ENCODE results near the gene NIPAL4. TPM values are rescaled to one million over a fixed set of nuclear protein-coding genes. Genes with fewer than 3 reads are reported as not detected.

The NIPAL4 gene
- total and polyA plus RNA-seq, 2 donors (not counting 3 experiments of a cell fraction or from before 2014, with no cell fraction given) = not detected

GRCh38 chr5:157443041-157443549 lies 16.9 kb upstream of the NIPAL4 start:
- H2AFZ ChIP-seq (ENCODE audit: low read depth, low read length) = no peak overlapping the region
- no peak overlapping the region for H3K4me2 ChIP-seq (ENCODE audit: insufficient read depth, low read length)
- BruUV-seq (replicated peaks) = no TSS peak

GRCh38 chr5:157444224-157444623 lies 15.8 kb upstream of the NIPAL4 start:
- dilution Hi-C loops (cut with MboI; ENCODE audit: extremely low pct_ligation_motif_present, low sequenced_read_pairs) (no loop called here), intact Hi-C loops (cut with micrococcal nuclease) (no loop called here)
- TF ChIP-seq GATA2 (IDR thresholded peaks at IDR 0.05; ENCODE audit: insufficient read depth, insufficient read length, low read depth, low read length) = no peak
- TF ChIP-seq FOS (IDR thresholded peaks at IDR 0.05; ENCODE audit: borderline replicate concordance, insufficient read depth, low read length) = no peak
- no peak for TF ChIP-seq MAX (IDR thresholded peaks at IDR 0.05; ENCODE audit: insufficient read depth, insufficient read length)
- no peak for TF ChIP-seq EZH2 (IDR thresholded peaks at IDR 0.05; ENCODE audit: borderline replicate concordance, low read depth, low read length, severe bottlenecking)
- TF ChIP-seq CTCF (IDR thresholded peaks at IDR 0.05; ENCODE audit: extremely low read depth in 1 of 2, insufficient read depth in 1 of 2, low read depth in 1 of 2, low read length in 2 of 2) = no peak
- no peak for TF ChIP-seq POLR2AphosphoS5 (IDR thresholded peaks at IDR 0.05; ENCODE audit: insufficient read depth, low read depth, low read length)
- no peak for TF ChIP-seq MYC (IDR thresholded peaks at IDR 0.05; ENCODE audit: low read depth, low read length)
- no peak for TF ChIP-seq JUN (IDR thresholded peaks at IDR 0.05; ENCODE audit: borderline replicate concordance, insufficient read depth, insufficient read length, low read depth)
- TF ChIP-seq POLR2A (IDR thresholded peaks at IDR 0.05; ENCODE audit: low read depth, low read length) = no peak
- FAIRE-seq (no peak), DNase-seq (ENCODE audit: low read depth, low spot score) (no peak)
- Histone ChIP-seq H3K36me3 (ENCODE audit: control insufficient read depth in 2 of 2, extremely low read depth in 1 of 2, insufficient read depth in 2 of 2, low read length in 2 of 2) (no peaks in the 10 kb centered on the region), H3K4me3 (replicated peaks in 1 of 3; ENCODE audit: insufficient read depth in 1 of 3, low read depth in 1 of 3, low read length in 3 of 3) (no peak overlapping the region), H2AFZ (ENCODE audit: low read depth, low read length) (no peak overlapping the region), H3K27ac (ENCODE audit: insufficient read depth, low read depth, low read length) (no peak overlapping the region), H3K79me2 (ENCODE audit: control insufficient read depth, insufficient read depth, low read length) (no peaks in the 10 kb centered on the region), H4K20me1 (replicated peaks; ENCODE audit: control insufficient read depth, extremely low read depth, insufficient read depth, low read length) (no peaks in the 10 kb centered on the region), H3K4me2 (ENCODE audit: insufficient read depth, low read length) (no peak overlapping the region), H3K4me1 (ENCODE audit: control insufficient read depth, extremely low read depth, insufficient read depth, low read length) (no peaks in the 10 kb centered on the region), H3K27me3 (ENCODE audit: control insufficient read depth in 2 of 2, insufficient read depth in 2 of 2, low read length in 2 of 2) (peaks cover 0 to 2% of the 10 kb centered on the region in 2 experiments), H3K9ac (replicated peaks; ENCODE audit: extremely low read depth, insufficient read depth, low read length) (no peak overlapping the region), H3K9me1 (replicated peaks; ENCODE audit: control insufficient read depth, extremely low read depth, insufficient read depth, low read length) (no peaks in the 10 kb centered on the region), H3K9me3 (replicated peaks; ENCODE audit: control insufficient read depth, insufficient read depth, low read length) (no peaks in the 10 kb centered on the region)
- CTCF ChIA-PET = interaction anchor here (1.2 kb wide), 1 partner anchor 12 kb away, joined by 6 read pairs; no protein-coding TSS in a partner anchor
- no TSS peak for BruUV-seq (replicated peaks)
- POLR2A ChIA-PET = no interaction called here

More at GRCh38 chr5:157443041-157443549, 16.9 kb upstream of the NIPAL4 start:
- Histone ChIP-seq H3K9ac (replicated peaks; ENCODE audit: extremely low read depth, insufficient read depth, low read length) (no peak overlapping the region), H3K27me3 (ENCODE audit: control insufficient read depth in 2 of 2, insufficient read depth in 2 of 2, low read length in 2 of 2) (peaks cover 0 to 2% of the 10 kb centered on the region in 2 experiments), H3K36me3 (ENCODE audit: control insufficient read depth in 2 of 2, extremely low read depth in 1 of 2, insufficient read depth in 2 of 2, low read length in 2 of 2) (no peaks in the 10 kb centered on the region), H3K27ac (ENCODE audit: insufficient read depth, low read depth, low read length) (no peak overlapping the region), H4K20me1 (replicated peaks; ENCODE audit: control insufficient read depth, extremely low read depth, insufficient read depth, low read length) (no peaks in the 10 kb centered on the region), H3K4me3 (replicated peaks in 1 of 3; ENCODE audit: insufficient read depth in 1 of 3, low read depth in 1 of 3, low read length in 3 of 3) (no peak overlapping the region), H3K4me1 (ENCODE audit: control insufficient read depth, extremely low read depth, insufficient read depth, low read length) (no peaks in the 10 kb centered on the region), H3K9me3 (replicated peaks; ENCODE audit: control insufficient read depth, insufficient read depth, low read length) (no peaks in the 10 kb centered on the region), H3K9me1 (replicated peaks; ENCODE audit: control insufficient read depth, extremely low read depth, insufficient read depth, low read length) (no peaks in the 10 kb centered on the region), H3K79me2 (ENCODE audit: control insufficient read depth, insufficient read depth, low read length) (no peaks in the 10 kb centered on the region)
- ChIA-PET CTCF (interaction anchor here (1.5 kb wide), 1 partner anchor 29 kb away, joined by 4 read pairs; no protein-coding TSS in a partner anchor), POLR2A (no interaction called here)
- intact Hi-C loops (cut with micrococcal nuclease) (no loop called here), dilution Hi-C loops (cut with MboI; ENCODE audit: extremely low pct_ligation_motif_present, low sequenced_read_pairs) (no loop called here)
- FAIRE-seq (no peak), DNase-seq (ENCODE audit: low read depth, low spot score) (no peak)
- no peak for TF ChIP-seq GATA2 (IDR thresholded peaks at IDR 0.05; ENCODE audit: insufficient read depth, insufficient read length, low read depth, low read length)

All from endothelial cell of umbilical vein (primary cell).